Activated B cell treated with CpG ODN at 0.5 μM for 24 hours (primary cell): Measurements from ENCODE around the gene CFAP69. TPM values are rescaled to one million over a fixed set of nuclear protein-coding genes. Genes with fewer than 3 reads are reported as not detected.

Experiments used
- ATAC-seq: fragments of 200-7000 bp; cut with Tn5 transposase; one replicate; pipeline ENCODE4 v1.10.0; 2021; ENCODE audit warnings: low read depth, mild to moderate bottlenecking, moderate library complexity
- CTCF ChIA-PET: fragments of 350-600 bp; sonication (Branson Sonifier 250); formaldehyde crosslinking; loops from one replicate; lab custom pipeline; 2021; ENCODE audit warnings: antibody characterized with exemption; lab: Charles Lee
- POLR2A ChIA-PET: fragments of 350-600 bp; sonication (Branson Sonifier 250); formaldehyde crosslinking; loops from one replicate; lab custom pipeline; 2021; ENCODE audit warnings: antibody characterized with exemption; lab: Charles Lee
- DNase-seq: peaks from one replicate; pipeline ENCODE4 v3.0.0; 2022
- H3K27ac Mint-ChIP-seq: one replicate; pipeline ENCODE4 v1.8.0; 2020; ENCODE audit warnings: mixed read lengths
- H3K27me3 Mint-ChIP-seq: one replicate; pipeline ENCODE4 v1.8.0; 2021; ENCODE audit warnings: mixed read lengths
- H3K36me3 Mint-ChIP-seq: one replicate; pipeline ENCODE4 v1.8.0; 2021; ENCODE audit warnings: low read depth, mixed read lengths
- H3K4me1 Mint-ChIP-seq: one replicate; pipeline ENCODE4 v1.8.0; 2021; ENCODE audit warnings: mixed read lengths
- H3K4me3 Mint-ChIP-seq: one replicate; pipeline ENCODE4 v1.8.0; 2020; ENCODE audit warnings: mild to moderate bottlenecking, mixed read lengths
- H3K9me3 Mint-ChIP-seq: one replicate; pipeline ENCODE4 v1.8.0; 2020; ENCODE audit warnings: mixed read lengths
- CTCF ChIP-seq: fragments of 200-600 bp; IDR thresholded peaks from one replicate; pipeline ENCODE4 v1.8.0; 2022; ENCODE audit warnings: antibody characterized with exemption, mild to moderate bottlenecking
- intact Hi-C: fragments of 100-400 bp; cut with micrococcal nuclease; formaldehyde crosslinking; loops from one replicate; pipeline ENCODE4 v1.15.1; 2024
- total RNA-seq: library from RNA; stranded (reverse); gene quantifications from 2 replicates; pipeline ENCODE4 v1.2.3, GENCODE V29; 2022

Gene CFAP69
- total RNA-seq, 1 donor from 2014 or later = 0.62 TPM

- no peak for DNase-seq
- CTCF ChIA-PET = no interaction called here
- Mint-ChIP-seq H3K27me3 (no peaks in the 10 kb centered on the region), H3K4me1 (no peaks in the 10 kb centered on the region), H3K36me3 (no peaks in the 10 kb centered on the region), H3K9me3 (no peaks in the 10 kb centered on the region), H3K27ac (no peak overlapping the region), H3K4me3 (no peak overlapping the region)
- POLR2A ChIA-PET = no interaction called here
- ATAC-seq = no peak
- TF ChIP-seq CTCF = no peak
- intact Hi-C loops = no loop called here
Measured at GRCh38 chr7:90269163-90269562, 24.2 kb downstream of the CFAP69 start.

GRCh38 chr7:90270431-90271178 lies 25.6 kb downstream of the CFAP69 start:
- Mint-ChIP-seq H3K9me3 (no peaks in the 10 kb centered on the region), H3K27me3 (no peaks in the 10 kb centered on the region), H3K27ac (no peak overlapping the region), H3K4me1 (no peaks in the 10 kb centered on the region), H3K36me3 (no peaks in the 10 kb centered on the region), H3K4me3 (no peak overlapping the region)
- POLR2A ChIA-PET = no interaction called here
- CTCF ChIA-PET = no interaction called here
- TF ChIP-seq CTCF = no peak
- intact Hi-C loops = no loop called here
- DNase-seq (no peak), ATAC-seq (no peak)

GRCh38 chr7:90271753-90272152 lies 26.8 kb downstream of the CFAP69 start:
- Mint-ChIP-seq H3K36me3 (no peaks in the 10 kb centered on the region), H3K27ac (no peak overlapping the region), H3K4me3 (no peak overlapping the region), H3K27me3 (no peaks in the 10 kb centered on the region), H3K4me1 (no peaks in the 10 kb centered on the region), H3K9me3 (no peaks in the 10 kb centered on the region)
- TF ChIP-seq CTCF = no peak
- CTCF ChIA-PET = no interaction called here
- intact Hi-C loops = no loop called here
- POLR2A ChIA-PET = no interaction called here
- DNase-seq (no peak), ATAC-seq (no peak)

GRCh38 chr7:90272242-90272641 lies 27.3 kb downstream of the CFAP69 start:
- H3K4me3 Mint-ChIP-seq = no peak overlapping the region
- DNase-seq (no peak), ATAC-seq (no peak)
- H3K4me1 Mint-ChIP-seq = no peaks in the 10 kb centered on the region
- no peaks in the 10 kb centered on the region for H3K36me3 Mint-ChIP-seq
- intact Hi-C loops = no loop called here
- ChIA-PET CTCF (no interaction called here), POLR2A (no interaction called here)
- no peak for TF ChIP-seq CTCF
- H3K27me3 Mint-ChIP-seq = no peaks in the 10 kb centered on the region
- H3K27ac Mint-ChIP-seq = no peak overlapping the region
- no peaks in the 10 kb centered on the region for H3K9me3 Mint-ChIP-seq

GRCh38 chr7:90274161-90274560 lies 29.2 kb downstream of the CFAP69 start:
- DNase-seq = no peak

More at GRCh38 chr7:90274161-90274560, 29.2 kb downstream of the CFAP69 start:
- no peaks in the 10 kb centered on the region for H3K9me3 Mint-ChIP-seq
- ATAC-seq = no peak
- H3K4me1 Mint-ChIP-seq = no peaks in the 10 kb centered on the region
- no peak overlapping the region for H3K4me3 Mint-ChIP-seq
- intact Hi-C loops = no loop called here
- no peaks in the 10 kb centered on the region for H3K36me3 Mint-ChIP-seq
- ChIA-PET POLR2A (no interaction called here), CTCF (interaction anchor here (1.4 kb wide), 1 partner anchor 10 kb away, joined by 4 read pairs; no protein-coding TSS in a partner anchor)
- no peaks in the 10 kb centered on the region for H3K27me3 Mint-ChIP-seq
- no peak for TF ChIP-seq CTCF
- H3K27ac Mint-ChIP-seq = no peak overlapping the region
